GM13976 (cell line): ENCODE results near the gene RIOX2.

Source experiments
- DNase-seq: peaks from one replicate; pipeline ENCODE4 v3.0.0; 2012; ENCODE audit warnings: low spot score
- CTCF ChIP-seq: IDR thresholded peaks from 2 replicates; pipeline ENCODE4 v1.5.1; 2012; ENCODE audit warnings: borderline replicate concordance, mild to moderate bottlenecking; ENCODE audit not compliant: insufficient read depth; ENCODE audit errors: extremely low read depth, missing control alignments, control extremely low read depth
- in situ Hi-C: fragments of 300-500 bp; cut with MboI; formaldehyde crosslinking; loops from one replicate; pipeline ENCODE4 v1.12.0; 2022; ENCODE audit warnings: low sequenced_read_pairs, mixed read lengths, inconsistent platforms; ENCODE audit not compliant: unreplicated experiment

Gene RIOX2

GRCh38 chr3:97939401-97939800 lies 32.8 kb downstream of the RIOX2 start:
- DNase-seq: no peak
- no peak for TF ChIP-seq CTCF

GRCh38 chr3:97938444-97938843 lies 33.8 kb downstream of the RIOX2 start:
- in situ Hi-C loops: no loop called here
- TF ChIP-seq CTCF: no peak
- no peak for DNase-seq

More at GRCh38 chr3:97939401-97939800, 32.8 kb downstream of the RIOX2 start:
- in situ Hi-C loops: no loop called here

- in situ Hi-C loops: no loop called here
- no peak for TF ChIP-seq CTCF
- no peak for DNase-seq
These were observed 35.0 kb downstream of the RIOX2 start for GRCh38 chr3:97937205-97937604.

- in situ Hi-C loops: no loop called here
- no peak for DNase-seq
- TF ChIP-seq CTCF: no peak
These were observed 36.4 kb downstream of the RIOX2 start for GRCh38 chr3:97935842-97936241.

GRCh38 chr3:97934980-97935695 lies 37.1 kb downstream of the RIOX2 start:
- TF ChIP-seq CTCF: no peak
- in situ Hi-C loops: no loop called here

GRCh38 chr3:97932387-97932801 lies 39.8 kb downstream of the RIOX2 start:
- in situ Hi-C loops: no loop called here
- no peak for DNase-seq
- TF ChIP-seq CTCF: no peak

More at GRCh38 chr3:97934980-97935695, 37.1 kb downstream of the RIOX2 start:
- no peak for DNase-seq
